GM18526 (cell line): Measurements from ENCODE around the gene NEDD8.

ENCODE experiments used
- POLR2A ChIP-seq: IDR thresholded peaks from 3 replicates; pipeline ENCODE4 v1.6.1; 2011; ENCODE audit not compliant: insufficient read length; ENCODE audit errors: extremely low read depth

NEDD8 gene

GRCh38 chr14:24167469-24168114 lies 64.6 kb downstream of the NEDD8 start:
- TF ChIP-seq POLR2A: no peak
